H1 (cell line): ENCODE results near the gene NR2E1. TPM values are rescaled to one million over a fixed set of nuclear protein-coding genes. Genes with fewer than 3 reads are reported as not detected.
A peak's percentile ranks its signal among the peaks of the same experiment; 100 is the strongest.

Experiments
- CTCF ChIA-PET: fragments of 300-600 bp; sonication (Branson Sonifier 250); formaldehyde crosslinking; loops from one replicate; lab custom pipeline; 2021; ENCODE audit not compliant: partially characterized antibody; lab: Charles Lee
- POLR2A ChIA-PET: fragments of 300-600 bp; sonication (Branson Sonifier 250); formaldehyde crosslinking; loops from one replicate; lab custom pipeline; 2021; ENCODE audit warnings: inconsistent platforms; ENCODE audit not compliant: partially characterized antibody; lab: Charles Lee
- DNase-seq, 2 experiments: peaks; one replicate each; pipeline versions ENCODE4 v3.0.0 to v3.0.0-alpha.2; 2010 to 2022; ENCODE audit warnings: low spot score in 2 of 2, low read depth in 1 of 2, mixed read lengths in 1 of 2
- FAIRE-seq: peaks from 2 replicates; lab custom pipeline; 2011; peaks lifted over from hg19 to GRCh38; lab: Jason Lieb, UNC
- H2AFZ ChIP-seq: 2 replicates; pipeline ENCODE4 v1.8.1; 2012; ENCODE audit warnings: low read length, inconsistent platforms
- H2AK5ac ChIP-seq: 2 replicates; pipeline ENCODE4 v1.6.1; 2013; ENCODE audit warnings: low read depth, low read length
- H2BK120ac ChIP-seq: replicated peaks from 2 replicates; pipeline ENCODE3; 2013; ENCODE audit warnings: low read depth, low read length, inconsistent platforms
- H2BK12ac ChIP-seq: 2 replicates; pipeline ENCODE4 v1.6.1; 2013; ENCODE audit warnings: low read depth, low read length
- H2BK15ac ChIP-seq: 2 replicates; pipeline ENCODE4 v1.6.1; 2013; ENCODE audit warnings: low read length
- H2BK20ac ChIP-seq: 2 replicates; pipeline ENCODE4 v1.6.1; 2013; ENCODE audit warnings: low read length
- H2BK5ac ChIP-seq: 2 replicates; pipeline ENCODE4 v1.6.1; 2013; ENCODE audit warnings: low read depth, low read length
- H3K14ac ChIP-seq: 2 replicates; pipeline ENCODE4 v1.6.1; 2013; ENCODE audit warnings: inconsistent platforms; ENCODE audit not compliant: insufficient read length
- H3K18ac ChIP-seq: 2 replicates; pipeline ENCODE4 v1.6.1; 2013; ENCODE audit warnings: low read length; ENCODE audit errors: extremely low read depth
- H3K23ac ChIP-seq: 2 replicates; pipeline ENCODE4 v1.6.1; 2013; ENCODE audit warnings: inconsistent platforms; ENCODE audit not compliant: insufficient read length
- H3K23me2 ChIP-seq: 2 replicates; pipeline ENCODE4 v1.6.1; 2013; ENCODE audit warnings: low read depth, low read length
- H3K27ac ChIP-seq: 2 replicates; pipeline ENCODE4 v1.6.1; 2011; ENCODE audit warnings: low read depth, low read length, inconsistent platforms
- H3K27me3 ChIP-seq, 4 experiments: replicated peaks in 1 of 4; 1 replicate in 1 of 4; 2 replicates in 3 of 4; pipeline versions ENCODE4 v1.6.1 to v1.8.1; 2011 to 2013; ENCODE audit warnings: low read length in 3 of 4, mild to moderate bottlenecking in 3 of 4, inconsistent platforms in 2 of 4, mixed read lengths in 2 of 4, moderate library complexity in 1 of 4; ENCODE audit not compliant: control insufficient read depth in 3 of 4, insufficient read depth in 3 of 4; ENCODE audit errors: extremely low read depth in 1 of 4
- H3K36me3 ChIP-seq, 4 experiments: 2 replicates each; pipeline versions ENCODE4 v1.6.1 to v1.8.1; 2011 to 2013; ENCODE audit warnings: mild to moderate bottlenecking in 4 of 4, low read length in 3 of 4, moderate library complexity in 2 of 4, control low read depth in 1 of 4, inconsistent platforms in 1 of 4; ENCODE audit not compliant: insufficient read depth in 4 of 4, control insufficient read depth in 2 of 4
- H3K4ac ChIP-seq: replicated peaks from 2 replicates; pipeline ENCODE3; 2013; ENCODE audit warnings: low read length, low read depth, mixed read lengths, inconsistent platforms; ENCODE audit not compliant: insufficient read length
- H3K4me1 ChIP-seq, 4 experiments: replicated peaks in 1 of 4; 1 replicate in 1 of 4; 2 replicates in 3 of 4; pipeline versions ENCODE4 v1.6.1 to v1.8.1; 2011 to 2013; ENCODE audit warnings: low read length in 3 of 4, inconsistent platforms in 2 of 4, mixed read lengths in 1 of 4; ENCODE audit not compliant: insufficient read depth in 4 of 4, control insufficient read depth in 3 of 4
- H3K4me2 ChIP-seq, 2 experiments: 2 replicates each; pipeline versions ENCODE4 v1.6.1 to v1.8.1; 2011 to 2013; ENCODE audit warnings: low read depth in 2 of 2, low read length in 2 of 2, control low read depth in 1 of 2, inconsistent platforms in 1 of 2, mild to moderate bottlenecking in 1 of 2; ENCODE audit not compliant: insufficient read depth in 1 of 2
- H3K4me3 ChIP-seq, 4 experiments: fragments of 200-600, 300-600 bp in 1 of 4; sonication (generic), shearing (Covaris generic), sonication (Bioruptor Twin) in 1 of 4; 2 replicates each; pipeline versions ENCODE4 v1.5.1 to v1.8.1; 2011 to 2016; ENCODE audit warnings: low read length in 4 of 4, low read depth in 3 of 4, control low read depth in 2 of 4, inconsistent platforms in 2 of 4, mild to moderate bottlenecking in 2 of 4, mixed read lengths in 1 of 4, moderate library complexity in 1 of 4; ENCODE audit not compliant: insufficient read depth in 2 of 4; ENCODE audit errors: extremely low read depth in 1 of 4
- H3K56ac ChIP-seq: replicated peaks from 2 replicates; pipeline ENCODE3; 2013; ENCODE audit warnings: low read depth, mild to moderate bottlenecking, mixed read lengths, low read length, inconsistent platforms; ENCODE audit not compliant: insufficient read length
- H3K79me1 ChIP-seq: 2 replicates; pipeline ENCODE4 v1.6.1; 2013; ENCODE audit warnings: low read depth, low read length, control low read depth
- H3K79me2 ChIP-seq, 2 experiments: 2 replicates each; pipeline versions ENCODE4 v1.6.1 to v1.8.1; 2012 to 2013; ENCODE audit warnings: low read length in 2 of 2, mild to moderate bottlenecking in 2 of 2, inconsistent platforms in 1 of 2; ENCODE audit not compliant: insufficient read depth in 2 of 2, control insufficient read depth in 1 of 2
- H3K9ac ChIP-seq, 4 experiments: replicated peaks in 1 of 4; 1 replicate in 1 of 4; 2 replicates in 3 of 4; pipeline versions ENCODE4 v1.6.1 to v1.8.1; 2011 to 2013; ENCODE audit warnings: low read depth in 3 of 4, low read length in 3 of 4, control low read depth in 2 of 4, mild to moderate bottlenecking in 2 of 4, moderate library complexity in 2 of 4, inconsistent platforms in 1 of 4; ENCODE audit errors: extremely low read depth in 1 of 4
- H3K9me3 ChIP-seq, 2 experiments: 2 replicates each; pipeline versions ENCODE4 v1.6.1 to v1.8.1; 2012 to 2013; ENCODE audit warnings: mild to moderate bottlenecking in 2 of 2, moderate library complexity in 2 of 2, control low read depth in 1 of 2, inconsistent platforms in 1 of 2, low read depth in 1 of 2, low read length in 1 of 2, mixed read lengths in 1 of 2; ENCODE audit not compliant: insufficient read depth in 2 of 2
- H4K20me1 ChIP-seq, 2 experiments: replicated peaks in 1 of 2; 2 replicates each; pipeline versions ENCODE3 to v1.8.1; 2011 to 2013; ENCODE audit warnings: inconsistent platforms in 2 of 2, low read length in 2 of 2, mild to moderate bottlenecking in 1 of 2; ENCODE audit not compliant: insufficient read depth in 2 of 2, control insufficient read depth in 1 of 2
- H4K5ac ChIP-seq: 2 replicates; pipeline ENCODE4 v1.6.1; 2013; ENCODE audit warnings: low read length, low read depth, mixed read lengths, inconsistent platforms; ENCODE audit not compliant: insufficient read length
- H4K8ac ChIP-seq: 2 replicates; pipeline ENCODE4 v1.8.0; 2013; ENCODE audit warnings: mild to moderate bottlenecking, moderate library complexity, low read length, inconsistent platforms; ENCODE audit not compliant: insufficient read depth; ENCODE audit errors: extremely low read depth
- H4K91ac ChIP-seq: replicated peaks from 2 replicates; pipeline ENCODE3; 2013; ENCODE audit warnings: low read length, mixed read lengths, inconsistent platforms; ENCODE audit not compliant: insufficient read length
- BACH1 ChIP-seq: IDR thresholded peaks from 2 replicates; pipeline ENCODE4 v1.6.1; 2012; ENCODE audit warnings: low read length, improper control_type of control experiment
- BRCA1 ChIP-seq: IDR thresholded peaks from 2 replicates; pipeline ENCODE4 v1.6.1; 2012; ENCODE audit warnings: low read depth, low read length, improper control_type of control experiment
- JUN ChIP-seq: IDR thresholded peaks from 2 replicates; pipeline ENCODE4 v1.6.1; 2011; ENCODE audit warnings: low read depth, mild to moderate bottlenecking, improper control_type of control experiment, low read length
- KDM5A ChIP-seq: fragments of 200-600 bp; IDR thresholded peaks from 2 replicates; pipeline ENCODE4 v1.7.1; 2012; ENCODE audit warnings: mild to moderate bottlenecking, low read length, inconsistent platforms, mixed read lengths
- POLR2AphosphoS5 ChIP-seq: IDR thresholded peaks from 2 replicates; pipeline ENCODE4 v1.6.1; 2011; ENCODE audit warnings: low read depth, low read length
- POU5F1 ChIP-seq: IDR thresholded peaks from 2 replicates; pipeline ENCODE4 v1.6.1; 2011; ENCODE audit warnings: low read depth, mild to moderate bottlenecking, low read length, moderate library complexity
- RNF2 ChIP-seq: fragments of 200-900, 300-1000 bp; sonication (generic); IDR thresholded peaks from 2 replicates; pipeline ENCODE4 v1.7.1; 2016; ENCODE audit warnings: borderline replicate concordance, low read depth, mild to moderate bottlenecking, antibody characterized with exemption, low read length; ENCODE audit not compliant: poor library complexity, severe bottlenecking; ENCODE audit errors: missing control alignments
- SAP30 ChIP-seq: fragments of 300-600 bp; sonication (generic); IDR thresholded peaks from 2 replicates; pipeline ENCODE4 v1.7.1; 2012; ENCODE audit warnings: low read length, moderate library complexity, mild to moderate bottlenecking, inconsistent platforms; ENCODE audit not compliant: insufficient read depth, insufficient replicate concordance
- SIRT6 ChIP-seq: IDR thresholded peaks from one replicate; pipeline ENCODE4 v1.7.1; 2012; ENCODE audit warnings: low read length, inconsistent platforms
- SP1 ChIP-seq: IDR thresholded peaks from 2 replicates; pipeline ENCODE4 v1.6.1; 2011; ENCODE audit warnings: low read depth, low read length
- SUZ12 ChIP-seq: fragments of 200-600 bp; sonication (generic); IDR thresholded peaks from 2 replicates; pipeline ENCODE4 v1.6.1; 2012; ENCODE audit warnings: mild to moderate bottlenecking, inconsistent platforms, low read length, moderate library complexity, mixed read lengths
- WGBS, 2 experiments: shearing (Covaris generic) in 1 of 2; methylation state at CpG; one replicate each; pipeline versions ENCODE4 v1.1.6 to v1.1.7; 2013 to 2015; ENCODE audit warnings: low lambda C conversion rate in 2 of 2, mixed read lengths in 2 of 2, inconsistent platforms in 1 of 2, low coverage in 1 of 2, missing lambda C conversion rate in 1 of 2; ENCODE audit not compliant: insufficient replicate concordance in 2 of 2, insufficient coverage in 1 of 2, insufficient read length in 1 of 2; ENCODE audit errors: extremely low coverage in 1 of 2, missing lambda C conversion rate in 1 of 2; 5-methylcytosine and 5-hydroxymethylcytosine counted together
- polyA plus RNA-seq, 7 experiments: library from polyadenylated mRNA; depleted of rRNA in 3 of 7; stranded (reverse) in 5 of 7; unstranded in 2 of 7; fragments of >200 nt in 5 of 7; fragments of 200-250 nt in 2 of 7; gene quantifications; 1 replicate in 5 of 7; 2 replicates in 1 of 7; 4 replicates in 1 of 7; pipeline versions ENCODE4 v1.2.1 to v1.2.3, GENCODE V29; 2011 to 2013; ENCODE audit warnings: missing spikeins in 2 of 7, mixed read lengths in 2 of 7
- total RNA-seq: library from RNA; stranded (reverse); fragmentation: NEBNext Ultra II Directional; extraction: Animal tissue kit (Norgen Biotek cat#: 25700); gene quantifications from 2 replicates; pipeline ENCODE4 v1.2.1, GENCODE V29; 2021
- TF ChIP-seq, protein P1 (sequence below): IDR thresholded peaks from 2 replicates; pipeline ENCODE4 v1.6.1; 2011; ENCODE audit warnings: low read length, improper control_type of control experiment

Gene NR2E1
- total and polyA plus RNA-seq, 2 of the 8 experiments (the other 6 are each of a cell fraction or from before 2014, with no cell fraction given): not detected

DNA sequence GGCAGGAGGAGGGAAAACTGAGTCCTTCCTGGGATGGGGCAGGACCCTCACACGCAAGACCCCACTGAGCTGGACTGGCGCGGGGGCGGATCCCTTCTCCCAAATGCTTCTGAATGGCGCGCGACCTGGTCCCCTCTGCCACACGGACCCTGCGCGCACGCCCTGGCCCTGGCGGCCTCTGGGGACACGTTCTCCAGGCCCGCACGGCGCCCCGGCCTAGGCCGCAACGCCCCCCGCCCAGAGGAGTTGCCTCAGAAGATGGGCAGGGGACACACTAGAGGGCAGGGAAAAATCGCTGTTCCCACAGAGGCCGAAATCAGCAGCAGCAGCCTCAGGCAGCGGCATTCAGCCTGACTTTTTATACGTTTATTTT, 46.1 kb upstream of the NR2E1 start:
- H2AFZ ChIP-seq: no peak overlapping the region
- H3K4me3 ChIP-seq: peak overlapping the region in 3 of 4 experiments; percentile 10 to 52 (median 26); a peak in 4 of 8 replicates
- TF ChIP-seq SP1 (no peak), POU5F1 (no peak), BACH1 (no peak), POLR2AphosphoS5 (no peak), SAP30 (no peak), KDM5A (no peak), JUN (no peak), SUZ12 (peak; percentile 73), SIRT6 (no peak), RNF2 (peak; percentile 87), BRCA1 (no peak)
- TF ChIP-seq, protein P1, sequence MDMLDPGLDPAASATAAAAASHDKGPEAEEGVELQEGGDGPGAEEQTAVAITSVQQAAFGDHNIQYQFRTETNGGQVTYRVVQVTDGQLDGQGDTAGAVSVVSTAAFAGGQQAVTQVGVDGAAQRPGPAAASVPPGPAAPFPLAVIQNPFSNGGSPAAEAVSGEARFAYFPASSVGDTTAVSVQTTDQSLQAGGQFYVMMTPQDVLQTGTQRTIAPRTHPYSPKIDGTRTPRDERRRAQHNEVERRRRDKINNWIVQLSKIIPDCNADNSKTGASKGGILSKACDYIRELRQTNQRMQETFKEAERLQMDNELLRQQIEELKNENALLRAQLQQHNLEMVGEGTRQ: no peak

More for the DNA sequence above, 46.1 kb upstream of the NR2E1 start:
- no peak overlapping the region for H4K8ac ChIP-seq
- CTCF ChIA-PET: interaction anchor here (1.4 to 3.0 kb wide), 5 partner anchors 9 to 57 kb away, joined by 3 to 12 read pairs (median 5); no protein-coding TSS in a partner anchor
- POLR2A ChIA-PET: interaction anchor here (1.1 to 2.1 kb wide), 5 partner anchors 36 to 52 kb away, joined by 3 to 6 read pairs (median 4); no protein-coding TSS in a partner anchor
- H3K4ac ChIP-seq: no peak overlapping the region
- no peak for FAIRE-seq
- H2BK20ac ChIP-seq: no peak overlapping the region
- H2AK5ac ChIP-seq: no peak overlapping the region
- peak in 1 of 2 experiments; percentile 60 for DNase-seq
- 2% methylated on average over 24 of the region's 24 CpGs; no CpG with 5 or more reads in 1 of the 2 experiments for whole genome bisulfite sequencing, 2 experiments
- H3K27ac ChIP-seq: no peak overlapping the region
- no peaks in the 10 kb centered on the region for H3K79me2 ChIP-seq
- peaks cover 8 to 22% of the 10 kb centered on the region in 2 experiments for H4K20me1 ChIP-seq
- H3K4me2 ChIP-seq: peak overlapping the region; percentile 72 to 78
- H3K9ac ChIP-seq: no peak overlapping the region
- no peak overlapping the region for H3K23ac ChIP-seq
- no peak overlapping the region for H3K18ac ChIP-seq
- no peak overlapping the region for H4K91ac ChIP-seq
- peaks cover 0 to 5% (median 0%) of the 10 kb centered on the region in 4 experiments; a peak in 1 of 8 replicates for H3K36me3 ChIP-seq
- H3K56ac ChIP-seq: no peak overlapping the region
- H2BK5ac ChIP-seq: no peak overlapping the region
- no peak overlapping the region for H4K5ac ChIP-seq
- no peak overlapping the region for H2BK120ac ChIP-seq
- H3K27me3 ChIP-seq: peaks cover 96 to 99% (median 99%) of the 10 kb centered on the region in 4 experiments
- no peak overlapping the region for H3K14ac ChIP-seq
- peak overlapping the region; percentile 43; the same call in 1 of the 2 replicates for H2BK12ac ChIP-seq
- no peak overlapping the region for H2BK15ac ChIP-seq
- H3K79me1 ChIP-seq: 0 out of 2 replicates have a peak, but pooled peaks cover 2% of the 10 kb centered on the region
- peaks cover 11% of the 10 kb centered on the region for H3K23me2 ChIP-seq
- H3K4me1 ChIP-seq: peaks cover 7 to 26% (median 17%) of the 10 kb centered on the region in 4 experiments
- H3K9me3 ChIP-seq: no peaks in the 10 kb centered on the region
